GM12891 (cell line): ENCODE results near the gene DRAM1.
A peak's percentile ranks its signal among the peaks of the same experiment; 100 is the strongest.
"Not testable (repeated sequence)": the region's sequence is repeated elsewhere in the genome, so short reads cannot be mapped to it uniquely, and the experiment has no call there.

ENCODE experiments used
- DNase-seq: peaks from one replicate; pipeline ENCODE4 v3.0.0; 2011; ENCODE audit warnings: low spot score; ENCODE audit not compliant: insufficient read length
- FAIRE-seq: peaks from 2 replicates; lab custom pipeline; 2011; peaks lifted over from hg19 to GRCh38; lab: Jason Lieb, UNC
- PAX5 ChIP-seq: IDR thresholded peaks from 2 replicates; pipeline ENCODE4 v1.6.1; 2011; ENCODE audit warnings: low read length, moderate library complexity, mild to moderate bottlenecking; ENCODE audit not compliant: insufficient read depth, severe bottlenecking
- POLR2A ChIP-seq: IDR thresholded peaks from 2 replicates; pipeline ENCODE4 v1.6.1; 2011; ENCODE audit warnings: low read depth, low read length, control low read depth
- POLR2AphosphoS5 ChIP-seq: IDR thresholded peaks from 2 replicates; pipeline ENCODE4 v1.6.1; 2011; ENCODE audit warnings: low read depth, low read length, control low read depth
- POU2F2 ChIP-seq: IDR thresholded peaks from 2 replicates; pipeline ENCODE4 v1.6.1; 2011; ENCODE audit warnings: low read depth, mild to moderate bottlenecking, control low read depth, low read length, moderate library complexity
- SPI1 ChIP-seq: IDR thresholded peaks from 2 replicates; pipeline ENCODE4 v1.6.1; 2011; ENCODE audit warnings: low read depth, low read length, control low read depth
- TAF1 ChIP-seq: IDR thresholded peaks from 2 replicates; pipeline ENCODE4 v1.6.1; 2011; ENCODE audit warnings: low read depth, low read length, control low read depth

Gene DRAM1

DNA sequence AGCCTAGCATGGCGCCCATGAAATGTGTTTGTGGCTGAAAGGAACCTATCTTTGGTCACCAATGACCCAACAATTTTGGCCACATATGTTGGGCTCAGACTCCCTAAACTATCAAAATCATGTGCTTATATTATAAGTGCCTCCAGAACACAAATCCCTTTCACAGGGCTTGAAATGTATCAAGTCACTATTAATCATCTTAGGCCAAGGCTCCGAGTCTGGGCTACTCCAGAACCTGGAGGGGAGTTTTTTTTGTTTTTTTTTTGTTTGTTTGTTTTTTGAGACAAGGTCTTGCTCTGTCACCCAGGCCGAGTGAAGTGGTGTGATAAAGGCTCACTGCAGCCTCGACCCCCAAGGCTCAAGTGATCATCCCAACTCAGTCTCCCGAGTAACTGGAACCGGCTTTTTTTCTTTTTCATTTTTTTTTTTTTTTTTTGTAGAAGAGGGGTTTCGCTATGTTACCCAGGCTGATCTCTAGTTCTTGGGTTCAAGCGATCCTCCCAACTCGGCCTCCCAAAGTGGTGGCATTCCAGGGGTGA, 989 bp upstream of the DRAM1 start:
- no peak for FAIRE-seq
- DNase-seq = no peak
- no peak for TF ChIP-seq POLR2AphosphoS5
- no peak for TF ChIP-seq TAF1
- TF ChIP-seq SPI1 = no peak
- TF ChIP-seq POU2F2 = no peak
- no peak for TF ChIP-seq PAX5

DNA sequence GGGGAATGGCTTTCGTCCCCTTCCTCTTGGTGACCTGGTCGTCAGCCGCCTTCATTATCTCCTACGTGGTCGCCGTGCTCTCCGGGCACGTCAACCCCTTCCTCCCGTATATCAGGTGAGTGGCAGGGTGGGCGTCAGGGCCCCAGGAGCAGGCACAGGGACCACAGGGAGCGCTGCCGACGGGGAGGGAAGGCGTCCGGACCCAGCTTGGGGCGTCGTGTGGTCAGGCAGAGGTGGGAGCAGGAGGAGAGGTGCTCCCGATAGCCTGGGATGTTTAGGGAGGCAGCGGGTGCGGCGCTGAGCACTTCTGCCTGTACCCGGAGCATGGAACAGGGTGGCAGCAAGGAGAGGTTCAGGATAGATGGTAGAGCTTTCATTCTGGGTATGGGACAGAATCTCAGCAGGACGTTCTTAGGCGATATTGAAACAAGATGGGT, 444 bp downstream of the DRAM1 start:
- FAIRE-seq = peak; percentile 51
- no peak for DNase-seq

DNA sequence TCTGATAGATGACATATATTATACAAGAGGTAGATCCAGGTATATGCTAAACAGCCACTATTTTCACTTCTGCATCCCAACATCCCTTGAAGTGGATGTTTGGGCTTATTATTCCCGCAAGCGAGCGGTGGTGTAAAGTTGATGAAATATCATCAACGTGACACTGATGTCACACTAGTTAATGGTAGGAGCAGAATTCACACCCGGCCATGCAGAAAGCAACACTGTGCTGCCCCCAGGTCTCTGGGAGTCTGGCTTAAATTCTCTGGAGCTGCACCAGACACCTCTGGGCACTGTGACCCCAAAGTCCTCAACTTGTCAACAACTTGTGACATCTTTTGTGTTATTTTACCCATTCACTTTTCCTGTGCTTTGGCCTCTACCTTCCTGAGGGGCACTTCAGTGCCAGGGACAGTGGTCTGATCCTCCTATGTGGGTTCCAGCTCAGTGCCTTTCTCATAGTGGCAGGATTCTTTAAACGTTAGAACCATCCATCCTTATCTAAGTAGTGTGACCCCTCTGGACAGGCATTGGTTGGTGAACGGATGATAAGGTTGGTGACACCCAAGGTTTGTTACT, 952 bp downstream of the DRAM1 start:
- FAIRE-seq (peak; percentile 81), DNase-seq (no peak)
- TF ChIP-seq POLR2AphosphoS5 (peak; percentile 23; the same call in 1 of the 2 replicates), SPI1 (0 out of 2 replicates have a peak, but pooled peaks have one; percentile 7), PAX5 (no peak), POLR2A (no peak; the same call in 1 of the 2 replicates), TAF1 (no peak), POU2F2 (no peak)

More for the DNA sequence above, 444 bp downstream of the DRAM1 start:
- TF ChIP-seq POLR2AphosphoS5 = 0 out of 2 replicates have a peak, but pooled peaks have one; percentile 17
- TF ChIP-seq POU2F2 = no peak

DNA sequence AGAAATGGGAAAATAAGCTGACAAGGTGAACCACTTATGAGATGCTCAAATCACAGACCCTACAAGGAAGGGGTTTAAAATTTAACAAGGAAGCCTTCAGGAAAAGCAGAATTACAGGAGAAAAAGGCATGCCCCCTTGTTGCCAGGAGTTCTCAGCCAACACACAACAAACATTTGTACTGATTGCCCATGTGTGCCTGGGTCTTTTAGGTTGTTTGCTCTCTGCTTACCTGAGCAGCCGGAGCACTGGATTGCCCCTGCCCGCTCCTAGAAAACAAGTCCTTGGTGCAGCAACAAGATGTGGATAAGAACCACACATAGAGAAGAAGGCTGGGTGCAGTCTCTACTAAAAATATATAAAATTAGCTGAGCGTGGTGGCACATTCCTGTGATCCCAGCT, 3.4 kb downstream of the DRAM1 start:
- FAIRE-seq = no peak
- DNase-seq = no peak
- TF ChIP-seq SPI1 = no peak
- no peak for TF ChIP-seq PAX5
- TF ChIP-seq TAF1 = no peak
- TF ChIP-seq POU2F2 = no peak
- no peak for TF ChIP-seq POLR2A
- no peak for TF ChIP-seq POLR2AphosphoS5

DNA sequence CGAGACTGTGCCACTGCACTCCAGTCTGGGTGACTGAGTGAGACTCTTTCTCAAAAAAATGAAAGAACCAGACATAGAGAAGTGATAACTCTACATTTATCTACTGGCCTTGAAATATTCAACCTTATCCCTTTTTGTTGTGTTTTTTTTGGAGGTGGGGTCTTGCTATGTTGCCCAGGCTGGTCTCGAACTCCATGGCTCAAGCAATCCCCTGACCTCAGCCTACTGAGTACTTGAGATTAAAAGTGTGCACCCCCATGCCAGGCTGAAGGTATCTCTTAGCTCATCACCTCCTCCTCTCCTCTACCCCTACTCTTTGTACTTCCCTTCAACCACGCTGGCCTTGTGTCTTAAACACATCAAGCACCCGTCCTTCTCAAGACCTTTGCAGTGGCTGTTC, 3.8 kb downstream of the DRAM1 start:
- FAIRE-seq (no peak), DNase-seq (no peak)
- TF ChIP-seq TAF1 = no peak
- TF ChIP-seq POLR2A = no peak
- no peak for TF ChIP-seq POLR2AphosphoS5
- no peak for TF ChIP-seq PAX5
- TF ChIP-seq POU2F2 = no peak
- TF ChIP-seq SPI1 = no peak

DNA sequence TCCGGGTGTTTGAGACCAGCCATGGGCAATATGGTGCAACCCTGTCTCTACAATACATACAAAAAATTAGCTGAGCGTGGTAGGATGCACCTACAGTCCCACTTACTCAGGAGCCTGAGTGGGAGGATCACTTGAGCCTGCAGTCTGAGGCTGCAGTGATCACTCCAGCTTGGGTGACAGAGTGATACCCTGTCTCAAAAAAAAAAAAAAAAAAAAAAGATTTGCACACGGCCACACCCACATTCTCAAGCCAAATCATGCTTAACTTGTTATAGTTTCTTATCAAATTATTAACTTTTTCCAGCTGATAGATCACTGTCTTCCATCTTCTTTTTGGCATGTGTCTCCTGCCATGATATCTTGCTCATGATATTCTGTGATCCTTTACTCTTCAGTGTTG, 6.8 kb downstream of the DRAM1 start:
- FAIRE-seq (no peak), DNase-seq (no peak)
- no peak for TF ChIP-seq POLR2AphosphoS5

DNA sequence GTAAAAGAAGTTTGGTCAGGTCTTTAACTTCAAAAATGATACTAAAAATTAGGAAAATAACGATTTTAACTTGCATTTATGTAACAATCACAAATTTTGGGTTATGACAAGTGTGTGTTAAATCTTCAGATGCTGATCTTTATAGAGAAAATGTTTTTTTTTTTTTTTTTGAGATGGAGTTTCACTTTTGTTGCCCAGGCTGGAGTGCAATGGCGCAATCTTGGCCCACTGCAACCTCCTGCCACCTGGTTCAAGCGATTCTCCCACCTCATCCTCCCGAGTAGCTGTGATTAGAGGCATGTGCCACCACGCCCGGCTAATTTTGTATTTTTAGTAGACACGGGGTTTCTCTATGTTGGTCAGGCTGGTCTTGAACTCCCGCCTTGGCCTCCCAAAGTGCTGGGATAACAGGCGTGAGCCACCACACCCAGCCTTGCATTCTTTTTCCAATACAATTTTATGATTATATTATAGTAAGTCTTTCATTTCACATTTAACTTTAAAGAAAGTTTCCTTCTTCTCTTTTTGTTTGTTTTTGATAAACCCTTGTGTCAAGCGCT, 7.5 kb downstream of the DRAM1 start:
- DNase-seq, FAIRE-seq: not testable (repeated sequence)

DNA sequence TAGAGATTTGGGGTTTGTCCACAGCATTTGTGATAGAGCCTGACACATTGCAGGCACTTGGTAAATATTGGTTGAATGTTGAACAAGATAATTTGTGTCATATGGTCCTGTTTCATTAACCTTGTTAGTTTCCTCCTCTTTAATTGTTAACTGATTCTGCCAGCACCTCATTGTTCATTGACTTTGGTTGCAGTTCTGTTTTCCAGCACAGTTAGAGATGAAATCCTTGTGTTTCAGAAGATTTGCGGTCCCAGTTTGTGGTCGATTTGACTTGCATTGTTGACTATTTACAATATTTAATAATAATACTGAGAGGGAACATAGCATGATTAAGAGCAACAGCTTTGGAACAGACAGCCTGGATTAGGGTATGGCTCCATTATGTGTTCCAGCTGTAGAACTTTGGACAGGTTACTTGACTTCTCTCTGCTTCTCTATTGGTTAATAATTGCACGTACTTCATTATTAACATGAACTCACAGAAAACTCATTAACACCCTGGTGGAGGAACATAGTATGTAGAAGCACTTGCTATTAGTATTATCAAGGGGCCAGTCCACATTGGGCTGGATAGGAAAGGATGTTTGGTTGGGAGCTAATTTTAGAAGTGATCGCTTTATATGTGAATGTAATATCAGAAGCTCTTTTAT, 8.7 kb downstream of the DRAM1 start:
- DNase-seq = no peak
- no peak for TF ChIP-seq POLR2AphosphoS5
- no peak for TF ChIP-seq PAX5
- TF ChIP-seq POLR2A = no peak
- TF ChIP-seq SPI1 = no peak
- FAIRE-seq = no peak

DNA sequence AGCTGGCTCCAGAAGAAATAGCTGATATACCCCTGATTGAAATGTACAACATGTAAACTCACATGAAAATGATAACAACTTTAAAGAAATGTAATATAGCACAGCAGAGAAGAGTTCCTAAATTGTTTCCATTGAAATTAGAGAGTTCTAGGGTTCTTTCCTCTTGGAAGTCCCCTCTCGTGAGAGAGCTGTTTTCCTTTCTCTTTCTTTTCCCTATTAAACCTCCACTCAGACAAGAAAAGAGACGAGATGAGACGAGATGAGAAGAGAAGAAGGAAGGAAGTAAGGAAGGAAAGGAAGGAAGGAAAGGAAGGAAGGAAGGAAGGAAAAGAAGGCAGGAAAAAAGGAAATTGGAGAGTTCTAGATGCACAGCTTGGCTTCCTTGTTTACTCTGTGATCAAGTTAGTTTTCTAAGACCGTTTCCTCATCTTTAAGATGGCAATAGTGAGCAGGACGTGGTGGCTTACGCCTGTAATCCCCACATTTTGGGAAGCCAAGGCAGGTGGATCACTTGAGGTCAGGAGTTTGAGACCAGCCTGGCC, 11.9 kb downstream of the DRAM1 start:
- no peak for TF ChIP-seq SPI1
- no peak for TF ChIP-seq PAX5
- TF ChIP-seq POU2F2 = no peak
- TF ChIP-seq POLR2AphosphoS5 = no peak
- TF ChIP-seq TAF1 = no peak
- TF ChIP-seq POLR2A = no peak
- FAIRE-seq (no peak), DNase-seq (no peak)

DNA sequence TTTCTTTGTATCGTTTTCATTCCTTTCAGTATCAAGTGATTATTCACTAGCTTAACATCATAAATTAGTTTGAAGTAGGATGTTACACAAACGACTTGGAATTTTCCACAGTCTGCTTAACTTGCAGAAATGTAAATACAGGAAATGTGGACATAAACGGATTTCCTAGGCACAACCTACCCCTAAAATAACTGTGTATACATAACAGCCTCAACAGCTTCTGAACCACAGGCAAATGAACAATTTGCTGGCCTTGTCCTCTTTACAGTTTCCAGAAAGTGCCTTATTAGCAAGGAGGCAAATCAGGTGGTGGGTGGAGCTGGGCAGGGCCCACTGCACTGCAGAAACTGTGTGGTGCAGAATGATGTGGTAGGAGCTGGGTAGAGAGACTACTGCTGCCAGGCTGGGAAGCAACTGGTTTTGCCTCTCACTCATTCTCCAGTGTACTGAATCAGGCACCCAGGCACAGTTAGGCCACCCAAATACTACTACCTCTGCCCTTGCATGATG, 14.1 kb downstream of the DRAM1 start:
- DNase-seq = no peak
- TF ChIP-seq POLR2AphosphoS5 (0 out of 2 replicates have a peak, but pooled peaks have one; percentile 37), POU2F2 (peak; percentile 56; the same call in 1 of the 2 replicates), SPI1 (no peak), POLR2A (peak; percentile 21; the same call in 1 of the 2 replicates), PAX5 (no peak), TAF1 (no peak)
- peak; percentile 89 for FAIRE-seq
